ENCODE measurements around the gene ZNF593.

The ZNF593 gene

DNA sequence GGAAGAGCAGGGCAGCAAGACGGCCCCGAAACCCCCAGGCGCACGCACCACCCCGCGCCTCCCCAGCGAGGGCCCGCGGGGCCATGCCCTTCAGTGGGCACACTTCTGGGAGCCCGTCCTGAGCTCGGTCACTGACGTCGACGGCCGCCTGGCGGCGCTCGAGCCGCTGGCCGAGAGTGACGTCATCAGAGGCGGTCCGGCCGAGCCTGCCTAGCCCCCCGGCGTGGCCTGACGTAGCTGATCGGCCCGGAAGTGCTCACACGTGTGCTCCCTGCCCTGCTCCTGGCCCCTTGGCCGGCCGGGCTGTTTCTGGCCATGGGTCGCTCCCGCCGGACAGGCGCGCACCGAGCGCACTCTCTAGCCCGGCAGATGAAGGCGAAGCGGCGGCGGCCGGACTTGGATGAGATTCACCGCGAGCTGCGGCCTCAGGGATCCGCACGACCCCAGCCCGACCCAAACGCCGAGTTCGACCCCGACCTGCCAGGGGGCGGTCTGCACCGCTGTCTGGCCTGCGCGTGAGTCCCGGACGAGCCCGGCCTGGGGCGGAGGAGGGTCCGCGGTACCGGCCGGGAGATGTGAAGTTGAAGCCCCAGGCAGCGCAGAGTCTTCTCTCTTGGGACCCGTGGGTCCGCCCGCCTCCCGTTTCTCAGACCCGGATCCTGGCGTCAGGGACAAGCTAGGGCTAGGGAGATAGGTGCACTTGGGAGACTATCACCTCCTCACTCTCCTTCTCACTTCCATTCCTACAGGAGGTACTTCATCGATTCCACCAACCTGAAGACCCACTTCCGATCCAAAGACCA, at the start of gene ZNF593:
Gene ZNF593, plus strand, starts transcription at position 240 of the 803 bp plus-strand sequence. Its CDS starts 76 bp downstream, at position 316.
- peak; percentile 75 to 82 for DNase-seq

DNA sequence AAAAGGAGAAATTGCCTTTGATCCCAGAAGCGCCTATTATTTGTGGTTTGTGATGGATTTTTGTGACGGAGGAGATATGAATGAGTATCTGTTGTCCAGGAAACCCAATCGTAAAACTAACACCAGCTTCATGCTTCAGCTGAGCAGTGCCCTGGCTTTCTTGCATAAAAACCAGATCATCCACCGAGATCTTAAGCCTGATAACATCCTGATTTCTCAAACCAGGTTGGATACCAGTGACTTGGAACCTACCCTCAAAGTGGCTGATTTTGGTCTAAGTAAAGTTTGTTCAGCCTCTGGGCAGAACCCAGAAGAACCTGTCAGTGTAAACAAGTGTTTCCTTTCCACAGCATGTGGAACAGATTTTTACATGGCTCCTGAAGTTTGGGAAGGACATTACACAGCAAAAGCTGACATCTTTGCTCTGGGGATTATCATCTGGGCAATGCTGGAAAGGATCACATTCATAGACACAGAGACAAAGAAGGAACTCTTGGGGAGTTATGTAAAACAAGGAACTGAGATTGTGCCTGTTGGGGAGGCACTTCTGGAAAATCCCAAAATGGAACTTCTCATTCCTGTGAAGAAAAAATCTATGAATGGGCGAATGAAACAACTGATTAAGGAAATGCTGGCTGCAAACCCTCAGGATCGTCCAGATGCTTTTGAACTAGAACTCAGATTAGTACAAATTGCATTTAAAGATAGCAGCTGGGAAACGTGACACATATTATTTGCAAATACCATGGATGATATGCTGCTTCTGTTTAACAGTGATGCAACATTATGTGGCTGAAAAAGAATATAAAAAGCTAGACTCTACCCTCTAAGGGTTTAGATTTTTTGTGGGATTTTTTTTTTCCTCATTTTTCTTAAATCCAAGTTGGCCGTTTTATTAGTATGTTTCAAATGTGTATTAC, 47.6 kb upstream of the ZNF593 start:
- no peak for DNase-seq

- no peak for DNase-seq
Observed at GRCh38 chr1:26122988-26123973, 46.4 kb upstream of the ZNF593 start.

DNA sequence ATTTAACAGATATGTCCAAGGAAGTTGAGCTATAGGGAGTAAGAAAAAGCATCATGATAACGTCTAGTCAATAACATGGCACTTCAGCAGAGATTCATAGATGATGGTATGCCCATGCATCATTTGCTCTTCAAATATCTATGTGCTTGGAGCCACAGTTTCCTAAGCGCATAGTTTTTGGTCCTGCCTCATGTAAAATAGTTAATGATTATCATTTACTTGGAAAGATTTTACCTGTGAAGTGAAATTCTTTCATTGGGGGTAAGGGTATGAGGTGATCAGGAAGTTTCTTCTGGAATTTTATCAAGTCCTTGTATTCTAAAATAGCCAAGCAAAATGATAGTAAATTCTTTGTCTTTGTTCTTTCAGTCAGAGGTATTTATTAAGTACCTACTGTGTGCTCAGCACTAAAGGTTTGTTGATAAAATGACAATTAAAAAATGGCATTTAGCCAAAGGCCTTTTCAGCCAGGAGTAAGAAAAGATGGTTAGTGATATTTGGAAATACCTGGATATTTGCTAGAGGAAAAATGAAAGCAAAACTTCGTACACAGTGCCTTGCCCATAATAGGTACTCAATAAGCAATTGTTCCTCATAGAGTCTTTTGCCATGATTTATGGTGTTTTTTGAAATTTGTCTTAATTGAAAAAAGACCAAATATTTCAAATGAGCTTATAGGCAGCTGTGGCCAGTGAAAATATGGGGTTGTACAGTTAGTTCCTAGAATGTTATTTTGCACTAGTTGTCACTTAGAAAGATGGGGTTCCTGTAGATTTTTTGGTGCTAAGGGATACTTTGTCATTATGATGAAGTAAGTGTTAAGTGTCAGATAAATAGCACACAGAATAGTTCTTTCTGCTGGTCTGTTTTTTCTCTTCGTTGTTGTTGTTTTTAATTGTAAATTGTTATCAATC, 45.0 kb upstream of the ZNF593 start:
- no peak for DNase-seq

GRCh38 chr1:26125382-26125781, 44.3 kb upstream of the ZNF593 start:
- no peak for DNase-seq

DNA sequence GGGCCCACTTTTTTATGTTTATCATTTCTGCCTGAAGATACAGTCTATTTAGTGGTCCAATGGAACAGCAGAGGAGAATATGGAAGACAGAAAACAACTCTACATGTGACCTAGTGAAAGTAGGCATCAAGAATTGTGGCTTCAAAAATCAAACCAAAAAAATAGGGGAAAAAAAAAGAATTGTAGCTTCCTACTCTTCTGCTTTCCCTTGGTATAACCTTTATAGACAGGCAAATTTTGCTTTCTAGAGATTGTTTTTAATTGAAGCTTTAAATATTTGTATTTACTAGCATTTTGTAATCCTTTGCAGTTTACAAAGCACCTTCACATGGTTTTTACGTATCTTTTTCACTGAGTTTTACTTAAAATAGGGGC, 43.8 kb upstream of the ZNF593 start:
- DNase-seq: no peak

DNA sequence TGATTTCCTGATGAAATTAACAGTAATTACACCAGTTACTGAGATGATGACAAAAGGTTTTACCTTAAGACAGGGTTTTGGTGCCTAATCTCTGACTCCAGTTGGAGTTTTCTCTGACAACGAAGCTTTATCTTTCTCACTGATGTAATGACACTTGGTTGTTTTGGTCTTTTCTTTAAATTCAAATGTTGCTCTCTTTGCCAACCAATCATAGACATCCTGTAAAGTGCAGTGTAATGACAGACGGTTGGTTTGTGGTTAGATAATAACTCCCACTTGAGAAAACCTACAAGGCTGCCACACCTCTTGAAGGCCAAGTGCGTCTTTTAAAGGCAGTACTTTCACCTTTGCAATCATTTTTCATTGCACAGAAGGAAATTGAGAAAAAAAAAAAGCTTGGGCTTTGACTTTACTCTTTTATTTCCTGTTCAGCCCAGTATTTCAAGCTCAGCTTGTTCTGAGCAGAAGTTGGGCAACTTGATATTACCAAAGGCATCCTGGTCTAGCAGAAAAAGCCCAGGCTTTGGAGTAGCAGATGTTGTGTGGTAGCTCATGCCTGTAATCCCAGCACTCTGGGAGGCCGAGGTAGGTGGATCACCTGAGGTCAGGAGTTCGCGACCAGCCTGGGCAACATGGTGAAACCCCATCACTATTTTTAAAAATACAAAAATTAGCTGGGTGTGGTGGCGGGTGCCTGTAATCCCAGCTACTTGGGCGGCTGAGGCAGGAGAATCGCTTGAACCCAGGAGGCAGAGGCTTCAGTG, 43.2 kb upstream of the ZNF593 start:
- peak; percentile 30 to 35 for DNase-seq

DNA sequence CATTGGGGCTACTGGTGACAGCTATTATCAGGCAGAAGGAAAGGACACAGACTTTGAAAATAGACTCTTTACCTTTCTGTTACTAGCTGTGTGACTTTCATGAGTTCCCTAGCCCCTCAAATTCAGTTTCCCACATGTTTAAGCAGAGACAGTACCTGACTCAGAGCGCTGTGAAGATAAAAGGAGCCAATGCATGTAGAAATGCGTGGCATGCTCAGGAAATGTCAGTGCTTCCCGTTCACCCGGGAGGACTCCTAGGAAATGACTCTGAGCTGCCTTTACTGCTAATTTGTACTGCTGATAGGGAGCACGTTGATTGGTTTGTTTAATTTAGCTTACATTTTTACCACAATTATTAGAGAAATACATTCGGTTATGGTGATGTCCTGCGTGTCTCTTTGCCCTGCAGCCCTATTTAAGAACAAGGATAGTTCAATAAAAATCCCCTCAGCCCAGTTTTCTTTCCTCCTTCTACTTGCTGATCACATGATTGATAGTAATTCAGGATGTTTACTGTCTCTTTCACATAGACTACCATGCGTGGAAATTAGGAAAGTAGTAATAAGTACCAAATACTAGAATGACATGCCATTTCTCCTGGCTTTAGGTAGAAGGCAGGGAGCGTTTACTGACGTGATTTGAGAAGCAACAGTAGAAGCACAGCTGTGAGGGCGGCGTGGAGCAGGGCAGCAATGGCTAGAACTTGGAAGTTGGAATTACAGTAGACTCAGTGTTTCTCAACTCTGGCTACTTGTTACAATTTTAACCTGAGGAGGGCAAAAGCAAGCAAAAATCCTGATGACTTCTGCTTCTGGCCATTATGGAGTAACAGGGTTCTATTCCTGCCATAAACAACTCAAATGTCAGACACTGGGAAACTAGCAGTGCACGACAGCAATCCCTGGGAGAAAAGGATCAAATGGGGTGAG, 42.2 kb upstream of the ZNF593 start:
- DNase-seq: no peak

- DNase-seq: no peak
Observed at GRCh38 chr1:26129778-26130177, 39.9 kb upstream of the ZNF593 start.

GRCh38 chr1:26130695-26131094, 39.0 kb upstream of the ZNF593 start:
- no peak for DNase-seq

DNA sequence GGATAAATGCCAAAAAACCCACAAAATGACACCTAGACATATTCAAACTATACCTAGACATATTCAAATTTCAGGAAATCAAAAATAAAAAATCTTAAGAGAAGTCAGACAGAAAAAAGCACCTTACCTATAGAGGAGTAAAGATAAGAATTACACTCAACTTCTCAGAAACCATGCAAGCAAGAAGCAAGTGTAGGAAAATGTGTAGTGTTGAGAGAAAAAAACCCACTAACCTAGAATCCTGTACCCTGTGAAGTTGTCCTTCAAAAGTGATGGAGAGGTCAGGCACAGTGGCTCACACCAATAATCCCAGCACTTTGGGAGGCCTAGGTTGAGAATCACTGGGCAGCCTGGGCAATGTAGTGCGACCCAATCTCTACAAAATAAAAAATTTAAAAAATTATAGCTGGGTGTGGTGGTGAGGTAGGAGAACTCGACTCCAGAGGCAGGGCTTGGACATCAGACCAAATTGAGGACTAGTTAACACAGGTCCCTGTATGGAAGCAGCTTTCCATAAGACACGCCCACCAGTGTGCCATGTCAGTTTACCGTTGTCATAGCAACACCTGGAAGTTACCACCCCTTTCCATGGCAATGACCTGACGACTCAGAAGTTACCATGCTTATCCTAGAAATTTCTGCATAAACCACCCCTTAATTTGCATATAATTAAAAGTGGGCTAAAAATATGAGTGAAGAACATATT, 37.4 kb upstream of the ZNF593 start:
- no peak for DNase-seq

DNA sequence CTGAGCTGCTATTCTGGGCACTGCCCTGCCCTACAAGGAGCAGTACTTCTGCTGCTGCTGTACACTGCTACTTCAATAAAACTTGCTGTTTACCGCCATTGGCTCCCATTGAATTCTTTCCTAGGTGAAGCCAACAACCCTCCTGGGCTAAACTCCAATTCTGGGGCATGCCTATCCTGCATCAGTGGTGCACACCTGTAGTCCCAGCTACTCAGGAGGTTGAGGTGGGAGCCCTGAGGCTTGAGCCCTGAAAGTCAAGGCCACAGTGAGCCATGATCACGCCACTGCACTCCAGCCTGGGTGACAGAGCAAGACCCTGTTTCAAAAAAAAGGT, 36.9 kb upstream of the ZNF593 start:
- DNase-seq: no peak

DNA sequence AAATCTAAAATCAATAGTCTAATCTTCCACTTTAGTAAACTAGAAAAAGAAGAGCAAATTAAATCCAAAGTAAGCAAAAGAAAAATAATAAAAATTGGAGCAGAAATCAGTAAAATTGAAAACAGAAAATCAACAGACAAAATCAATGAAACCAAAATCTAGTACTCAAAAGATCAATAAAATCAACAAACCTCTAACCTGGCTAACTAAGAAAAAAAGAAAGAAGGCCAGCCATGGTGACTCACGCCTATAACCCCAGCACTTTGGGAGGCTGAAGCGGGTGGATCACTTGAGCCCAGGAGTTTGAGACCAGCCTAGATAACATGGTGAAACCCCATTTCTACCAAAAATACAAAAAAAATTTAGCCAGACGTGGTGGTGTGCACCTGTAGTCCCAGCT, 35.2 kb upstream of the ZNF593 start:
- no peak for DNase-seq

DNA sequence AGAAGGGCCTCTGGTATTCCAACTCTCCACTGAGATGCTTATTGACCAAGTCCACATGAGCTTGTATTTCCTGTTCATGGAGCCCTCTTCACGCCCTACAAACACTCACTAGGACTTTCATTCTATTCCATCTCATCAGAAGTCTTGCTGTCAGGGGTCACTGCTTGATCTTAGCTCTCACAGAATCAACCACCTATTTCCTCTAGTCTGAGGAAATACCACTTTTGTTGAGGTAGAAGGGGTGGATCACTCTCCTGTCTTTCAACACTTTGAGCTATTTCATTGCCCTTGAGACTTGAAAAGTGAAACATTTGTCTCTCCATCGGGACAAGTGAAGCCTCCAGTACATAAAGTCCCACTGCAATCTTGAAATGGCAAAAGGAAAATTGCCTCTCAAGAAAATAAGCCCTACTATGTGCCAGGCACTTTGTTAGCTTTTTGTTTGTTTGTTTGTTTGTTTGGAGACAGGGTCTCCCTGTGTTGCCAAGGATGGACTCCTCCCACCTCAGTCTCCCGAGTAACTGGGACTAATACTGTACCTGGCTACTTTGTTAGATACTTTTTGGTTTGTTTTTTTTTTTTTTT, 30.6 kb upstream of the ZNF593 start:
- no peak for DNase-seq

GRCh38 chr1:26142159-26142558, 27.5 kb upstream of the ZNF593 start:
- no peak for DNase-seq

GRCh38 chr1:26145041-26145959, 24.4 kb upstream of the ZNF593 start:
- DNase-seq: peak; percentile 68 to 71

DNA sequence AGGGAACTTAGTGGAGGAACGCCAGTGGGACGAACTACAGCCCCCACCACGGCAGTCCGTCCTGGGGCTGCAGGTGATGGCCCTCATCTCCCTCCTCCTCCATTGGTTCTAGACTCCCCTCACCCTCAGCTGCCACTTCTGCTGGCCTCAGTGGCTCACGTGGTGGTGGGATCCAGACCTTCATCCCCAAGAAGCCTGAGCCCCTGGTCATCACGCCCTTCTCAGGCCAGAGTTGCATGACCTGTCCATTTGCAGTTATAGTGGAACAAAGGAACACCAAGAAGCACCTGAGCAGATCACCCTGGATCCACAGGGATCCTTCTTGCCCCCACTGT, 23.8 kb upstream of the ZNF593 start:
- DNase-seq: no peak

DNA sequence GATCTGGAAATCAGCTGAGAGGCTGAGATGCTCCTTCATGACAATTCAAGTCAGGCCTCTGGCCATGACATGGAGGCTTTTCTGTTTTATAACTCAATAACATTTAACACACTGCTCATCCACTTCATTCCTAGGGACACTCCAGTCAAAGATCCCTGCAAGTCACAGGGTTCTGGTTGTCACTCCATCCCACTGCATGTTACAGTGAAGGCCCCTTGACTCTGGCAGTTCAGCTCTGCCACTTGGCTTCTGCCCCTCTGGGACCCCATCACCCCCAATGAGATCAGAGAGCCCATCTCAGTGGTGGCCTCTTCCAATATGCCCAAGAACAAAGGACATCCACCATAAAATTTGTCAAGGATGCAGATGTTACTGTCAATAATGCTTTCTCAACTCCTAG, 20.8 kb upstream of the ZNF593 start:
- no peak for DNase-seq
